Breast epithelium (tissue), 4 donors: ENCODE measurements around the gene HOXA5. TPM values are rescaled to one million over a fixed set of nuclear protein-coding genes. Genes with fewer than 3 reads are reported as not detected.

Source experiments
- DNase-seq, 2 donors: peaks; one replicate each; pipeline ENCODE4 v3.0.0-alpha.2; 2019; ENCODE audit warnings: low spot score in 2 of 2
- H3K27ac ChIP-seq, 2 donors: fragments of 200-600 bp; sonication (generic) in 1 of 2; one replicate each; pipeline ENCODE4 v1.5.1; 2016 to 2019; ENCODE audit warnings: mild to moderate bottlenecking in 1 of 2
- H3K27me3 ChIP-seq, 2 donors: fragments of 200-600 bp; sonication (generic) in 1 of 2; one replicate each; pipeline versions ENCODE4 v1.5.1 to v1.6.0; 2017 to 2019; ENCODE audit warnings: control low read depth in 1 of 2, mild to moderate bottlenecking in 1 of 2
- H3K36me3 ChIP-seq: fragments of 200-600 bp; one replicate; pipeline ENCODE4 v1.5.1; 2019
- H3K4me1 ChIP-seq, 2 donors: fragments of 200-600 bp; sonication (generic); one replicate each; pipeline ENCODE4 v1.5.1; 2016 to 2019; ENCODE audit warnings: control low read depth in 1 of 2
- H3K4me3 ChIP-seq, 3 donors: fragments of 200-600 bp; sonication (generic); 1 replicate in 2 of 3; 2 replicates in 1 of 3; pipeline ENCODE4 v1.5.1; 2016 to 2019; ENCODE audit warnings: mild to moderate bottlenecking in 3 of 3, moderate library complexity in 2 of 3
- H3K9me3 ChIP-seq, 2 donors: fragments of 200-600 bp; sonication (generic) in 1 of 2; one replicate each; pipeline ENCODE4 v1.5.1; 2016 to 2019; ENCODE audit warnings: control low read depth in 1 of 2
- CTCF ChIP-seq, 3 donors: fragments of 450-650 bp; IDR thresholded peaks; one replicate each; pipeline ENCODE4 v1.5.1; 2016 to 2017; ENCODE audit warnings: antibody characterized with exemption in 3 of 3, mild to moderate bottlenecking in 3 of 3, moderate library complexity in 3 of 3
- POLR2A ChIP-seq: fragments of 450-650 bp; IDR thresholded peaks from one replicate; pipeline ENCODE4 v1.6.1; 2016; ENCODE audit warnings: antibody characterized with exemption, mild to moderate bottlenecking, moderate library complexity
- POLR2AphosphoS5 ChIP-seq, 3 donors: sonication (generic); formaldehyde crosslinking; IDR thresholded peaks; one replicate each; pipeline ENCODE4 v1.6.1; 2017; ENCODE audit warnings: antibody characterized with exemption in 3 of 3
- intact Hi-C: fragments of 100-400 bp; cut with DNase I; formaldehyde crosslinking; loops from one replicate; pipeline ENCODE4 v1.15.1; 2023; ENCODE audit warnings: low total_unique reads
- total RNA-seq, 3 donors: library from RNA; depleted of rRNA; stranded (reverse); fragments of >200 nt; gene quantifications; one replicate each; pipeline ENCODE4 v1.1.0, GENCODE V29; 2016

Gene HOXA5
- total RNA-seq, 3 donors from 2014 or later = 11.5 to 48.7 (median 22.6) TPM

GRCh38 chr7:27111042-27111750 lies 32.3 kb downstream of the HOXA5 start:
- Histone ChIP-seq H3K27ac (peak overlapping the region; percentile 98 to 100), H3K9me3 (no peaks in the 10 kb centered on the region), H3K4me3 (peak overlapping the region in 2 of 3 donors; percentile 73 to 90), H3K4me1 (no peaks in the 10 kb centered on the region), H3K36me3 (no peaks in the 10 kb centered on the region), H3K27me3 (no peaks in the 10 kb centered on the region)
- TF ChIP-seq POLR2AphosphoS5 (IDR thresholded peaks at IDR 0.05) (no peak), POLR2A (no peak), CTCF (IDR thresholded peaks at IDR 0.05) (peak in 1 of 3 donors; percentile 7)
- no peak for DNase-seq
- intact Hi-C loops = no loop called here

GRCh38 chr7:27110186-27111031 lies 33.1 kb downstream of the HOXA5 start:
- Histone ChIP-seq H3K27ac (peak overlapping the region; percentile 98 to 100), H3K36me3 (no peaks in the 10 kb centered on the region), H3K4me1 (no peaks in the 10 kb centered on the region), H3K27me3 (no peaks in the 10 kb centered on the region), H3K4me3 (peak overlapping the region in 2 of 3 donors; percentile 73 to 90), H3K9me3 (no peaks in the 10 kb centered on the region)
- no peak for DNase-seq
- TF ChIP-seq POLR2AphosphoS5 (IDR thresholded peaks at IDR 0.05) (peak in 1 of 3 donors; percentile 51), CTCF (IDR thresholded peaks at IDR 0.05) (no peak), POLR2A (no peak)
- intact Hi-C loops = no loop called here

GRCh38 chr7:27109466-27110185 lies 33.9 kb downstream of the HOXA5 start:
- peak overlapping the region in 2 of 3 donors; percentile 73 to 90 for H3K4me3 ChIP-seq
- DNase-seq = no peak
- no peaks in the 10 kb centered on the region for H3K4me1 ChIP-seq
- H3K27ac ChIP-seq = peak overlapping the region; percentile 98 to 100
- intact Hi-C loops = no loop called here
- no peaks in the 10 kb centered on the region for H3K27me3 ChIP-seq
- TF ChIP-seq POLR2A (no peak), CTCF (IDR thresholded peaks at IDR 0.05) (no peak), POLR2AphosphoS5 (IDR thresholded peaks at IDR 0.05) (no peak)
- H3K9me3 ChIP-seq = no peaks in the 10 kb centered on the region
- H3K36me3 ChIP-seq = no peaks in the 10 kb centered on the region

- TF ChIP-seq POLR2A (peak; percentile 35), CTCF (IDR thresholded peaks at IDR 0.05) (no peak), POLR2AphosphoS5 (IDR thresholded peaks at IDR 0.05) (peak; percentile 17 to 83 (median 48))
- intact Hi-C loops = no loop called here
- H3K4me3 ChIP-seq = peak overlapping the region; percentile 33 to 83 (median 67)
- no peaks in the 10 kb centered on the region for H3K9me3 ChIP-seq
- H3K27ac ChIP-seq = peak overlapping the region; percentile 98 to 100
- H3K27me3 ChIP-seq = no peaks in the 10 kb centered on the region
- no peak for DNase-seq
- H3K36me3 ChIP-seq = no peaks in the 10 kb centered on the region
- H3K4me1 ChIP-seq = no peaks in the 10 kb centered on the region
Measured at GRCh38 chr7:27108390-27109127, 34.9 kb downstream of the HOXA5 start.
